ENCODE results near the gene FNBP1. TPM values are rescaled to one million over a fixed set of nuclear protein-coding genes. Genes with fewer than 3 reads are reported as not detected.

Gene FNBP1
- total RNA-seq, 1 experiment from 2014 or later, result 36.5 TPM

- Histone ChIP-seq H4K5ac (ENCODE audit: insufficient read length, low read depth, low read length) (no peak overlapping the region), H2AK5ac (ENCODE audit: insufficient read length, low read length) (no peak overlapping the region), H3K4me1 (ENCODE audit: insufficient read depth, low read length) (no peaks in the 10 kb centered on the region), H3K4ac (ENCODE audit: low read depth, low read length) (no peak overlapping the region), H3K79me1 (ENCODE audit: insufficient read depth, low read depth, low read length, poor library complexity, severe bottlenecking) (no peaks in the 10 kb centered on the region), H2BK15ac (ENCODE audit: low read depth, low read length) (no peak overlapping the region), H3T11ph (ENCODE audit: low read length) (no peak overlapping the region), H3K9ac (ENCODE audit: extremely low read depth, insufficient read length, low read length) (no peak overlapping the region), H3K14ac (ENCODE audit: insufficient read depth, low read length) (no peak overlapping the region; the same call in 1 of the 2 replicates), H2BK5ac (ENCODE audit: insufficient read length, low read length) (no peak overlapping the region), H3K4me2 (ENCODE audit: insufficient read depth, insufficient read length, low read length) (no peak overlapping the region), H3K23me2 (ENCODE audit: insufficient read length, low read depth, low read length, poor library complexity, severe bottlenecking) (no peaks in the 10 kb centered on the region), H4K20me1 (ENCODE audit: control insufficient read depth, insufficient read depth, insufficient read length) (no peaks in the 10 kb centered on the region), H4K91ac (ENCODE audit: insufficient read length, low read depth, low read length) (no peak overlapping the region), H3K56ac (ENCODE audit: insufficient read length, low read depth, low read length) (no peak overlapping the region), H3K9me3 (ENCODE audit: control insufficient read depth, low read depth, low read length) (no peaks in the 10 kb centered on the region), H2AFZ (ENCODE audit: low read length) (no peak overlapping the region), H3K23ac (ENCODE audit: insufficient read length, low read depth, low read length) (no peak overlapping the region), H3K79me2 (ENCODE audit: insufficient read depth, low read length) (no peaks in the 10 kb centered on the region), H3K27me3 (ENCODE audit: insufficient read depth, low read length) (no peaks in the 10 kb centered on the region), H2BK12ac (ENCODE audit: insufficient read length, low read depth, low read length) (no peak overlapping the region), H4K8ac (replicated peaks; ENCODE audit: insufficient read length, low read depth, low read length) (no peak overlapping the region), H2BK120ac (ENCODE audit: low read depth, low read length, poor library complexity, severe bottlenecking) (no peak overlapping the region), H3K27ac (ENCODE audit: insufficient read length, low read depth, low read length) (no peak overlapping the region), H3K18ac (ENCODE audit: insufficient read length, low read depth, low read length) (no peak overlapping the region), H2BK20ac (ENCODE audit: low read depth, low read length, poor library complexity, severe bottlenecking) (no peak overlapping the region)
- Mint-ChIP-seq H3K36me3 (ENCODE audit: insufficient read depth in 1 of 3, low read depth in 3 of 3) (peaks cover 2 to 24% (median 14%) of the 10 kb centered on the region in 3 experiments; a peak in 6 of 7 replicates), H3K9me3 (no peaks in the 10 kb centered on the region), H3K27ac (no peak overlapping the region), H3K27me3 (ENCODE audit: low read depth) (no peaks in the 10 kb centered on the region), H3K4me1 (peaks cover 0 to 6% of the 10 kb centered on the region in 2 experiments; a peak in 2 of 4 replicates), H3K4me3 (no peak overlapping the region)
- peak; percentile 20 for DNase-seq
- no CpG with 5 or more reads among the region's 27 CpGs for WGBS (ENCODE audit: extremely low coverage, insufficient read length, low lambda C conversion rate)
- TF ChIP-seq CTCF (conservative IDR thresholded peaks at IDR 0.05), result no peak
These were observed 167.1 kb downstream of the FNBP1 start for GRCh38 chr9:129875687-129876395.
